ENCODE results near the gene CD99.

Gene CD99

GRCh38 chrX:2676794-2677675, 14.1 kb upstream of the CD99 start:
- DNase-seq = no peak

DNA sequence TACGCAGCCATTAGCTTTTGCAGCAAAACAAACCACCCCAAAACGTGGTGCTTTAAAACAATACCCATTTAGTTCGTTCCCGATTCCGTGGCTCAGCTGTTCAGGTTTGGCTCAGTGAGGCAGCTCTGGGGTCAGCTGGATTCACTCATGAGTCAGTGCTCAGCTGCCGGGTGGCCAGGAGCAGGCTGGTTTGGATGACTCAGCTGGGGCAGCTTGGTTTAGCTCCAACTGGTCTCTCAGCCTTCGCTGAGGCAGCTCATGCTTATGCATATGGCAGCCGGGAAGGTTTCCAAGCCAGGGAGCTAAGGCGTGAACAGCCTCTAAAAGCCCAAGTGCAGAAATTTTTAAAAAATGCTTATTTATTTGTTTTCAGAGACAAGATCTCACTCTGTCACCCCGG, 13.3 kb upstream of the CD99 start:
- DNase-seq = no peak

GRCh38 chrX:2678583-2678982, 12.5 kb upstream of the CD99 start:
- DNase-seq = no peak

DNA sequence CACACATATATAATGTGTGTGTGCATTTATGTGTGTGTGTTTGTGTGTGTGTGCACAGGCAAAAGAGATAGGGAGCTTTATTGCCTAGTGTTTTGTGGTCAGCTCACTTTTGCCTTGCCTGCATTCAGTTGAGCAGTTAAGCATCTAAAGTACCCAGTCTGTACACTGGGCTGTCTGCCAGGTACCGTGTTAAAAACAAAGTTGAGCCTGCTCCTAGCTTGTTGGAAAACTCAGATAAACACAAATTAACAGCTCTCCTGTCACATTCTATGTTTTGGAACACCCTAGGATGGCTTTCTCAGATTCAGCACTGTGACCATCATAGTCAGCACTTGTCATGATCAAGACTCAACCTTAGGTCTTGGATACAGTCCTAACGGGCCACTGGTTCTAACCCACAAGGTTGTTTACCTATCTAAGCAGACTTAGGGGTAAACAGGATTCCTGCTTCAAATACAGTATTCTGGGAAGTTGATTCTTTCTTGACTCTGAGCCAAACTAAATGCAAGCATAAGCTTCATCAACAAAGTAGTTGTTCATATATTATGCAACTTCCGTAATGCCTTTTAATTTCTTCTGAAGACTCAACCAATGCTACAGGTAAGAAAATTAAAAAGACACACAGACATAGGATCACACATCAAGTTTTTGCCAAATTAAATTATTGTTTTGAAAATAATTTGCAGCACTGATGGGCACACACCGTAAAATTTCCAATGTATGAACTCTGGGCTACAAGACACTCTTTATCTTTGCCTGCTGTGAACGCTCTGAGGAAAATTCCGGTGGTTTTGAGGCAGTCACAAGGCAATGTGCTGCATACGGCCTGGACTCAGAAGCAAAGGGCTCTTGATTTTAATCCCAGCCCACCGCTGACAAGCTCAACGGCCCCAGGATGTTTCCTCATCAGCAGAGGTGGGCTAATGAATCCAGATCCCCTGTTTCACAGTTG, 11.3 kb upstream of the CD99 start:
- DNase-seq = no peak

DNA sequence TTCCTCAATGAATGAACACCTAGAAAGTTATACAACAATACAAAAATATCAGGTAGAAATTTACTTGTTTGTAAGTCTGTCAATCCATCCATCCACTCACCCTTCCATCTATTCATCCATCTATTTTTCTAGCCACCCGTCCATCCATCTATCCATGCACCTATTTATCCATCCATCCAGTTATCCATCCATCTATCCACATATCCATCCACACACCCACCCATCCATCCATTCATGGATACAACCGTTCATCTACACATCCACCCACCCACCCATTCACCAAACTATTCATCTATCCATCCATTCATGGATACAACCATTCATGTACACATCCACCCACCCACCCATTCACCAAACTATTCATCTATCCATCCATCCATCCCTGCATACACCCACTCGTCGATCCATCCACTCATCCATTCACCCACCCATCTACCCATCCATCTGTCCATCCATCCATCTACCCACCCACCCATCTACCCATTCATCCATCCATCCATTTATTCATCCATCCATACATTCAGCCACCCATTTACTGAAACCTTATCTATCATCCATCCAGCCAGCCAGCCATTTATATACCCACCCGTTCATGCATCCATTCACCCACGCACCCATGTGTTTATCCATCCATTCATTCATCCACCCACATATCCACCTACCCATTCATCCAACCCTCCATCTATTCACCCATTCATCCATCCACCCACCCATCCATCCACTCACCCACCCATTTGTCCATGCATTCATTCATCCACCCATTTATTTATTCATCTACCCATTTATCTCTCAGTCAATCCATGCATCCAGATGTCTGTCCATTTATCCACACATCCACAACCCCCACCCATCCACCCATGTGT, 10.4 kb upstream of the CD99 start:
- DNase-seq = no peak

- no peak for DNase-seq
Measured at GRCh38 chrX:2682565-2683177, 8.4 kb upstream of the CD99 start.

GRCh38 chrX:2684256-2684655, 6.8 kb upstream of the CD99 start:
- no peak for DNase-seq

- DNase-seq = no peak
Measured at GRCh38 chrX:2685886-2686285, 5.2 kb upstream of the CD99 start.

- DNase-seq = no peak
Measured at GRCh38 chrX:2689773-2690666, 1.1 kb upstream of the CD99 start.

DNA sequence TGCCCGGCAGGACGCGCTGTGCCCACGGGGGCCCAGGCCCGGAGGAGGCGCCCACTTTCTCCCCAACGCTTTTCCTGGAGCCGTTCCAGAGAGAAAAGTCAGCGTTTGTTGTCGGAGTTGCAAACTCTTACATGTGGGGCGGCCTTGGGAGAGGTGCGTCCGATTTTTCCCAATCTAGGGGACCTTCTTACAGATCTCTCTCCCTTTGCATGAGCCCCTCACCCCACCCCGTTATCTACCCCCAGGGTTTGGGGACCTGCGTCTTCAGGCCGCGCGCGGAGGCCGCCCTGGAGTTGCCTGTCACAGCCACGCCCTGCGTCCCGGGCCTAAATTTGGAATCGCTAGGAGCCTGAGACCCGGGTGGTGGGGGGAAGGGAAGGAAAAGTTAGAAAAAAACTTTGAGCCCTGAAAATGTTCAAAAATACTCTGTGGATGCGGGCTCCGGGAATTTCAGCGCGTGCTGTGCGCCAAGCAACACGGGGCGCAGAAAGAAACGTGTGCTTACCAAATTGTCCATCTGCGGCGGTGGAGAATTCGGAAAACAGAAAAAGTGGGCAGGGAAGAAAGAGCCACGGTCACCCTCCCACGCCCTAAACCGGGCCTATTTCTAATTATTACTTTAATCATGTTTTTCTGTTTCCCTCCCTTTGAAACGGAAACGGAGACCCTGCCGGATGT, 587 bp downstream of the CD99 start:
- no peak for DNase-seq

GRCh38 chrX:2692221-2693112, 1.4 kb downstream of the CD99 start:
- DNase-seq = no peak

DNA sequence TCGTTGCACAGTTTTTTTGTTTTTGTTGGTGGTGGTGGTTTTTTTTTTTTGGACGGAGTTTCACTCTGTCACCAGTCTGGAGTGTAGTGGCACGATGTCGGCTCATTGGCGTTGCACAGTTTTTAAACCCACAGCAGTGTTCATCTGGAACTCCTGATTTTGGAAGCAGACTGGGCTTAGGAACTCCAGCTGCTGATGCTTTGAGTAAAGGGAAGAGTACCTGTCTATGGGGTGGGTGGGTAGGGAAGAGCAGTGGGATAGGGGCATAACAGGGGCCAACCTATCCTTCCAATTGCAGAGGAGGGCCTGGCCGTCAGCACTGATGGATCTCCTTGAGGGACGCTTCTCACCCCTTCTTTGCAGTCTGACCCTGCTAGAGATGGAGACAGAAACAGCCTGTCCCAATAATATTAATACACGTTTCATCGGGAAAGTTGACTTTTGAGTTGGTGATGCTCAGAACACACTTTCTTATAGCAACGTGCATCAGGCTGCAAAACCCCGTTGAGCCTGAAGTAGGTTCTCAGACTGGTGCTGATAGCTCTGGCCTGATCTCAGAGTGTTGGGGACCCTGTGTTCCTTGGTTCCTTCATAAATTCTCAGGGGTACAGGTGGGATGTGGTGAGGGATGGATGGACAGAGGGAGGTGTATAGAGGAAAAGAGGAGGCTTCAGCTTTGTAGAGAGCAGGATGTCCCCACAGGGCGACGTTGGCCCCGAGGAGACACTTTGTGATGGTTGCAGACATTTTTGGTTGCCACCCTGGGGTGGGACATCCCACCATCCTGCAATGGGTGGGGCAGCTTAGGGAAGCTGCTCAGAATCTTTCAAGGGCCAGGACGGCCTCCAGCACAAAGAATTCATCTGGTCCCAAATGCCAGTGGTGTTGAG, 2.3 kb downstream of the CD99 start:
- DNase-seq = no peak

DNA sequence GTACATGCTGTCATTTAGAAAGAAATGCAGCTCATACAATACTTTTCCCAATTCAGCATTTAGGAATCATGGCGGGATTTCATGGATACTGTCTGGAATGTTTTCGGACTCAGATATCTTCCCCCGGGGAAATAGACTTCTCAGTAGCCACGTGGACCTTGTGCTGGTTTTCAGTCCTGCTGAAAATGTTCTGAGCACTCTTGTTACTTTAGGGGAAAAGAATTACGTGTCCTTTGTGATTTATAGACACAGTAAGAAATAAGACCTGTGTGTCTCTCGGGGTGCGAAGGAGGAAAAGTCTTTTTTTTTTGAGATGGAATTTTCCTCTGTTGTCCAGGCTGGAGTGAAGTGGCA, 3.8 kb downstream of the CD99 start:
- DNase-seq = no peak

DNA sequence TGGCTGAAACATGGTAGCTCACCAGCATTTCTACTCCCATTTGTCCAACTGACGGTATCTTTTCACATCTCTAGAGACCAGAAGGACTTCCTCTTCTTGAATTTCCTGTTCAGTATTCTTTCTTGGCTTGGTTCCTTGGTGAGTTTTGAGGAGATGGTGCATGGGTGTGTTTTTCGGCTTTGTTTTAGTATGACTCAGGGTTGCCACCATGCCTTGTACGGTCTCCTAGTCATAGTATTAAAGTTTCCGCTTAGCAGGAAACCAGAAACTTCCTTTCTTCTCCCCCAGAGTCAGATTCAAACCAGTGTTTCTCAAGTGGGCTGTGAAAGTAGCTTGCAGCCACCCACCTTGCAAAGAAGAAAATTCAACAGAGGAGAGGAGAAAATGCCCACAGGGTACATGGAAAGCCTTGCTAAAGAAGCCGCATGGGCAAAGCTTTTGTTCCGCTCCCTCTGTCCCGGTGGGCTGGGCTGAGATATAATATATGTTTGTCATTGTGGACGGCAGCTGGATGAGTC, 5.7 kb downstream of the CD99 start:
- no peak for DNase-seq

- no peak for DNase-seq
Measured at GRCh38 chrX:2697306-2697705, 6.2 kb downstream of the CD99 start.

- no peak for DNase-seq
Measured at GRCh38 chrX:2697741-2698299, 6.7 kb downstream of the CD99 start.

- DNase-seq = no peak
Measured at GRCh38 chrX:2698604-2699003, 7.5 kb downstream of the CD99 start.

DNA sequence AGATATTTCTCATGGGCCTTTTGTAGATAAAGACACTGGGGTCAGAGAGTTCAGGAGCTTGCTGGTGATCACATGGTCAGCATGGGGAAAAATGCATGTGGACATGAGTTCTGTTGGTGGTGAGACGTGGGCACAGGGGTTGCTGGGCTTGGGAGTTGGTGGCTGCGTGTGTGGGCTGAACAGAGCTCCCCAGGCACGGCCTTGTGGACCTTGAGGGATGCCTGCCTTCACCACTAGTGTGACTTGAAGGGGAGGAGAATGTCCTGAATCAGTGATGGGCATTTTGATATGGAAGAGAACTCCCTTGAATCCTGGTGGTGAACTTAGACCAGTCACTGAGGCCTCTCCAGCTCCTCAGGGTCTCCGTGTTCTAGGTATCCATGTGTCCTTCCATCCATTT, 8.9 kb downstream of the CD99 start:
- DNase-seq = no peak

Measured in DMS153 (cell line).